ENCODE results near the gene DDX46. TPM values are rescaled to one million over a fixed set of nuclear protein-coding genes. Genes with fewer than 3 reads are reported as not detected.

DDX46 gene, protein sequence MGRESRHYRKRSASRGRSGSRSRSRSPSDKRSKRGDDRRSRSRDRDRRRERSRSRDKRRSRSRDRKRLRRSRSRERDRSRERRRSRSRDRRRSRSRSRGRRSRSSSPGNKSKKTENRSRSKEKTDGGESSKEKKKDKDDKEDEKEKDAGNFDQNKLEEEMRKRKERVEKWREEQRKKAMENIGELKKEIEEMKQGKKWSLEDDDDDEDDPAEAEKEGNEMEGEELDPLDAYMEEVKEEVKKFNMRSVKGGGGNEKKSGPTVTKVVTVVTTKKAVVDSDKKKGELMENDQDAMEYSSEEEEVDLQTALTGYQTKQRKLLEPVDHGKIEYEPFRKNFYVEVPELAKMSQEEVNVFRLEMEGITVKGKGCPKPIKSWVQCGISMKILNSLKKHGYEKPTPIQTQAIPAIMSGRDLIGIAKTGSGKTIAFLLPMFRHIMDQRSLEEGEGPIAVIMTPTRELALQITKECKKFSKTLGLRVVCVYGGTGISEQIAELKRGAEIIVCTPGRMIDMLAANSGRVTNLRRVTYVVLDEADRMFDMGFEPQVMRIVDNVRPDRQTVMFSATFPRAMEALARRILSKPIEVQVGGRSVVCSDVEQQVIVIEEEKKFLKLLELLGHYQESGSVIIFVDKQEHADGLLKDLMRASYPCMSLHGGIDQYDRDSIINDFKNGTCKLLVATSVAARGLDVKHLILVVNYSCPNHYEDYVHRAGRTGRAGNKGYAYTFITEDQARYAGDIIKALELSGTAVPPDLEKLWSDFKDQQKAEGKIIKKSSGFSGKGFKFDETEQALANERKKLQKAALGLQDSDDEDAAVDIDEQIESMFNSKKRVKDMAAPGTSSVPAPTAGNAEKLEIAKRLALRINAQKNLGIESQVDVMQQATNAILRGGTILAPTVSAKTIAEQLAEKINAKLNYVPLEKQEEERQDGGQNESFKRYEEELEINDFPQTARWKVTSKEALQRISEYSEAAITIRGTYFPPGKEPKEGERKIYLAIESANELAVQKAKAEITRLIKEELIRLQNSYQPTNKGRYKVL
- total RNA-seq (2014; rRNA removed; shearing (Covaris generic)) (44.5 and 47.1 TPM in 2 replicates), total RNA-seq (2022) (78.8 and 80.6 TPM in 2 replicates), Bru-seq, nascent RNA (percentile 88 among the genes with signal in this experiment), BruChase-seq, experiment 1, labeled RNA remaining after a 6-hour chase (percentile 94 among the genes with signal in this experiment), BruChase-seq, experiment 2, labeled RNA remaining after a 2-hour chase (percentile 90 among the genes with signal in this experiment)
- long read RNA-seq, full-length matches to known transcripts = 169 of 199 reads
- long read RNA-seq, partial matches to known transcripts = 18 of 199 reads
- long read RNA-seq, other reads (novel, unspliced or antisense) = 12 of 199 reads

DNA sequence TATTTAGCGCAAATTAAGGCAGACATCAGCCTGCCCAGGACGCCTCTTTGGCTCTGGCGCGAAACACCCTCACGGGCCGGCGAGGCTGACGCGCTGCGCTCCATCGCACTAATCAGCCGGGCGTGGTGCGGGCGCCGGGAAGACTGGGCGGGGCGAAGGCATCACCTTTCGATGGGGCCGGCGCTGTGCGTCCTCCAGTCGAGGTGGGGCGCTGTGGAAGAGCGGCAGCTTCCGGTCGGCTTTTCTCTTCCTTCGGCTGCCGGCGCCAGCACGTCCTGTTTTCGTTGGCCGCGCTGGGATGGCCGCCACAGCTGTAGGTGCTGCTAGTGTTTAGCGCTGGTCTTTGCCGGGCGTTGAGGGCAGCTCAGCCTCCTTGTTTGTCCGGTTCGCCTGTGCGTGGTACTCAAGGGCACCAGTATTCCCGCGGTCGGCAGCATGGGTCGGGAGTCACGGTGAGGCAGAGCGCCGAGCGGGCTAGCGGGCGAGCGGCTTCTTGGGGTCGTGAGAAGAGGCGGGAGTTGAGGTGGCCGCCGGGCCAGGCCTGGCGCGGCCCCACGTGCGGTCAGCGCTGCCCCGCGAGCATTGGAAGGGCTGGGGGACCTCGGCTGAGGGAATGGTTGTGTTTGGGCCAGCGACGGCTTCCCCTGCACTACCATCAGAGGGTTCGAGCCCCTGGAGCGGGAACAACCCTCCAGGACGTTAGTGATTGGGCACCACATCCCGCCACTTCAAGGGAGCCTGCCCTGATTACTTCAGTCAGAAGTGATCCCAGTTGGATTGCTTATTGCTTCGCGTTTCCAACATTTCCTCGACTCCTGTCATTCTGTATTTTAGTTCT, at the start of gene DDX46:
Gene DDX46 (plus strand): TSS at position 276 of the 838 bp plus-strand sequence. CDS start 160 bp downstream, at position 436.
- no peaks in the 10 kb centered on the region for H3K9me2 ChIP-seq (ENCODE audit: insufficient read depth, low read length)
- peak; percentile 96 for DNase-seq (ENCODE audit: low spot score)
- no peaks in the 10 kb centered on the region for H3K9me3 ChIP-seq (ENCODE audit: low read length)
- peaks cover 25% of the 10 kb centered on the region for H4K20me1 ChIP-seq (ENCODE audit: insufficient read depth, low read length)
- intact Hi-C loops (cut with micrococcal nuclease; ENCODE audit: unreplicated experiment) = loop anchor here (1.0 to 5.0 kb wide), 3 partner anchors 20 to 147 kb away; partner anchors contain the start of genes C5orf24, CAMLG and PCBD2
- peak within 1 kb of the TSS; percentile 90 for H3K4me3 ChIP-seq (ENCODE audit: low read depth, low read length, poor library complexity, severe bottlenecking)
- ChIA-PET CTCF (ENCODE audit: unreplicated experiment) (interaction anchor here (1.9 kb wide), 1 partner anchor 18 kb away, joined by 5 read pairs; no protein-coding TSS in a partner anchor), POLR2A (interaction anchor here (0.6 to 3.3 kb wide), 9 partner anchors 10 to 506 kb away, joined by 3 to 15 read pairs (median 5); partner anchors contain the start of gene CAMLG)
- peak within 1 kb of the TSS; percentile 95 for H2AFZ ChIP-seq (ENCODE audit: low read length)
- H3K4me1 ChIP-seq (ENCODE audit: insufficient read depth, low read length, poor library complexity, severe bottlenecking) = peaks cover 31% of the 10 kb centered on the region
- H3K79me2 ChIP-seq (ENCODE audit: insufficient read depth, low read depth, low read length) = peaks cover 51% of the 10 kb centered on the region
- no TSS peak for BruUV-seq (replicated peaks)
- peaks cover 16% of the 10 kb centered on the region for H3K36me3 ChIP-seq (ENCODE audit: insufficient read depth, low read length)
- H3K27ac ChIP-seq (ENCODE audit: low read depth, low read length, poor library complexity, severe bottlenecking) = peak within 1 kb of the TSS; percentile 48
- H3K4me2 ChIP-seq (ENCODE audit: low read length) = peak within 1 kb of the TSS; percentile 97
- TF ChIP-seq, protein P1, sequence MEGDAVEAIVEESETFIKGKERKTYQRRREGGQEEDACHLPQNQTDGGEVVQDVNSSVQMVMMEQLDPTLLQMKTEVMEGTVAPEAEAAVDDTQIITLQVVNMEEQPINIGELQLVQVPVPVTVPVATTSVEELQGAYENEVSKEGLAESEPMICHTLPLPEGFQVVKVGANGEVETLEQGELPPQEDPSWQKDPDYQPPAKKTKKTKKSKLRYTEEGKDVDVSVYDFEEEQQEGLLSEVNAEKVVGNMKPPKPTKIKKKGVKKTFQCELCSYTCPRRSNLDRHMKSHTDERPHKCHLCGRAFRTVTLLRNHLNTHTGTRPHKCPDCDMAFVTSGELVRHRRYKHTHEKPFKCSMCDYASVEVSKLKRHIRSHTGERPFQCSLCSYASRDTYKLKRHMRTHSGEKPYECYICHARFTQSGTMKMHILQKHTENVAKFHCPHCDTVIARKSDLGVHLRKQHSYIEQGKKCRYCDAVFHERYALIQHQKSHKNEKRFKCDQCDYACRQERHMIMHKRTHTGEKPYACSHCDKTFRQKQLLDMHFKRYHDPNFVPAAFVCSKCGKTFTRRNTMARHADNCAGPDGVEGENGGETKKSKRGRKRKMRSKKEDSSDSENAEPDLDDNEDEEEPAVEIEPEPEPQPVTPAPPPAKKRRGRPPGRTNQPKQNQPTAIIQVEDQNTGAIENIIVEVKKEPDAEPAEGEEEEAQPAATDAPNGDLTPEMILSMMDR (conservative IDR thresholded peaks at IDR 0.05; ENCODE audit: low read length) = peak; percentile 84
- no peak for TF ChIP-seq EZH2phosphoT487 (IDR thresholded peaks at IDR 0.05; ENCODE audit: borderline replicate concordance, low read depth, low read length)

DNA sequence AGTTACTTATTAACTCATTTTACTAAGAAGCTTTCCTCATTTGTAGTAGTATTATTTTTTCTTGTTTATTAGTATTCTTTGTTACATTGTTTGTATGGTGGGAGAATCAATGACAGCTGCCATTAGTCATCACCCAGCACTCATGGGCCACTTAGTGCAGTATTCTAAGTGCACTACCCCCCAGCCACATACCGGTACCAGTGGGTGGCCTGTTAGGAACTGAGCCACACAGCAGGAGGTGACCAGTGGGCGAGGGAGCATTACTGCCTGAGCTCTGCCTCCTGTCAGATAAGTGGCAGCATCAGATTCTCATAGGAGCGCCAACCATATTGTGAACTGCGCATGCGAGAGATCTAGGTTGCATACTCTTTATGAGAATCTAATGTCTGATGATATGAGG, 44.5 kb upstream of the DDX46 start:
- ChIA-PET POLR2A (no interaction called here), CTCF (ENCODE audit: unreplicated experiment) (no interaction called here)
- Histone ChIP-seq H3K9me2 (ENCODE audit: insufficient read depth, low read length) (no peaks in the 10 kb centered on the region), H3K36me3 (ENCODE audit: insufficient read depth, low read length) (peaks cover 70% of the 10 kb centered on the region), H3K79me2 (ENCODE audit: insufficient read depth, low read depth, low read length) (no peaks in the 10 kb centered on the region), H3K4me2 (ENCODE audit: low read length) (no peak overlapping the region), H3K4me1 (ENCODE audit: insufficient read depth, low read length, poor library complexity, severe bottlenecking) (no peaks in the 10 kb centered on the region), H4K20me1 (ENCODE audit: insufficient read depth, low read length) (no peaks in the 10 kb centered on the region), H2AFZ (ENCODE audit: low read length) (no peak overlapping the region), H3K4me3 (ENCODE audit: low read depth, low read length, poor library complexity, severe bottlenecking) (no peak overlapping the region), H3K9me3 (ENCODE audit: low read length) (no peaks in the 10 kb centered on the region), H3K27ac (ENCODE audit: low read depth, low read length, poor library complexity, severe bottlenecking) (no peak overlapping the region)
- no TSS peak for BruUV-seq (replicated peaks)
- no peak for DNase-seq (ENCODE audit: low spot score)
- intact Hi-C loops (cut with micrococcal nuclease; ENCODE audit: unreplicated experiment) = no loop called here
- TF ChIP-seq, protein P1 (conservative IDR thresholded peaks at IDR 0.05; ENCODE audit: low read length) = no peak
- TF ChIP-seq EZH2phosphoT487 (IDR thresholded peaks at IDR 0.05; ENCODE audit: borderline replicate concordance, low read depth, low read length) = no peak
